GM12872 (cell line): ENCODE data around the gene AGTRAP.

Source experiments
- TF ChIP-seq, protein P1 (sequence below): IDR thresholded peaks from 3 replicates; pipeline ENCODE4 v1.5.1; 2011; ENCODE audit warnings: low read depth, mild to moderate bottlenecking, low read length, moderate library complexity; ENCODE audit not compliant: insufficient read depth

Gene AGTRAP

DNA sequence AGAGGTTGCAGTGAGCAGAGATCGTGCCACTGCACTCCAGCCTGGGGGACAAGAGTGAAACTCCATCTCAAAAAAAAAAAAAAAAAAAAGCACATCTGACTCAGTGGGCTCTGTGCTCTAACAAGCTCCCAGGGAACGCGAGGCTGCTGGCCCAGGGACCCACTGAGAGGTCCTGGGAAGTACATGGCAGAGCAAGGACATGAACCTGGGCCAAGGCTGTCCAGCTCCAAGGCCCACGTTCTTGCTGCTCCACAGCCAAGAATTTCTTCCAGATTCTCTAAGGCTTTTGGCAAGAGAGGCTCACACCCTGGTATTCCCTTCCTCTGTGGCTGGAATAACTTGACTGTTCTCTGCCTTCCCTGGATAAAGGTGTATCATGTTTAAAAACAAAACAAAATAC lies 15.4 kb upstream of the AGTRAP start:
- TF ChIP-seq, protein P1, sequence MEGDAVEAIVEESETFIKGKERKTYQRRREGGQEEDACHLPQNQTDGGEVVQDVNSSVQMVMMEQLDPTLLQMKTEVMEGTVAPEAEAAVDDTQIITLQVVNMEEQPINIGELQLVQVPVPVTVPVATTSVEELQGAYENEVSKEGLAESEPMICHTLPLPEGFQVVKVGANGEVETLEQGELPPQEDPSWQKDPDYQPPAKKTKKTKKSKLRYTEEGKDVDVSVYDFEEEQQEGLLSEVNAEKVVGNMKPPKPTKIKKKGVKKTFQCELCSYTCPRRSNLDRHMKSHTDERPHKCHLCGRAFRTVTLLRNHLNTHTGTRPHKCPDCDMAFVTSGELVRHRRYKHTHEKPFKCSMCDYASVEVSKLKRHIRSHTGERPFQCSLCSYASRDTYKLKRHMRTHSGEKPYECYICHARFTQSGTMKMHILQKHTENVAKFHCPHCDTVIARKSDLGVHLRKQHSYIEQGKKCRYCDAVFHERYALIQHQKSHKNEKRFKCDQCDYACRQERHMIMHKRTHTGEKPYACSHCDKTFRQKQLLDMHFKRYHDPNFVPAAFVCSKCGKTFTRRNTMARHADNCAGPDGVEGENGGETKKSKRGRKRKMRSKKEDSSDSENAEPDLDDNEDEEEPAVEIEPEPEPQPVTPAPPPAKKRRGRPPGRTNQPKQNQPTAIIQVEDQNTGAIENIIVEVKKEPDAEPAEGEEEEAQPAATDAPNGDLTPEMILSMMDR = no peak

- TF ChIP-seq, protein P1 = no peak
Observed at GRCh38 chr1:11721311-11721710, 14.6 kb upstream of the AGTRAP start.

DNA sequence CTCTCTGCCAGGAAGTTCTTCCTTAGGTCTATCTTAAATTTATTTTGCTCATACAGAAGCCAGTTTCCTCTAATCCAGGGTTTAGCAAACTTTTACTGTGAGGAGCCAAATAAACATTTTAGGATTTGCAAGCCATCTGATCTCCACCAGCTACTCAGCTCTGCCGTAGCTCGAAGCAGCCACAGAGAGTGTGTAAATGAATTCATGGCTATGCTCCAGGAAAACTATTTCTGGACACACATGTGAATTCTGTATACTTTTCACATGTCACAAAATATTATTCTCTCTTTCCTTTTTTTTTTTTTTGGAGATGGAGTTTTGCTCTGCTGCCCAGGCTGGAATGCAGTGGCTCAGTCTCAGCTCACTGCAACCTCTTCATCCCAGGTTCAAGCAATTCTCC lies 13.4 kb upstream of the AGTRAP start:
- TF ChIP-seq, protein P1 = no peak

GRCh38 chr1:11725616-11726015 lies 10.3 kb upstream of the AGTRAP start:
- TF ChIP-seq, protein P1 = no peak

DNA sequence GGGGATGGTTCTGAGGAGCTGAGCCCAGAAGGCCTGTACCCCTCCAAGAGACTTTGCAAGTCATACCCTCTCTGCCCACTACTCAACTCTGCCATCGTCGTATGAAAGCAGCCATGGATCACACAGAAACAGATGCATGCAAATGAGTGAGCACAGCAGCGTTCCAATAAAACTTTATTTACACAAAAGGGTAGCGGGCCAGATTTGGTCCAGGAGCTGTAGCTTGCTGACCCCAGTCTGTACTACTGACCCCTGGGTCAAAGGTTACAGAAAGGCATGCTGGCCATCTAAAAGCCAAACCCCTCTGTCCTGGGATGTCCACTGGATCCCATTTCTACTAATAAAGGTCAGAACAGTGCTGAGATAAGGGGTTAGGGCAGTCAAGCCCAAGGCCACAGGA lies 8.8 kb upstream of the AGTRAP start:
- TF ChIP-seq, protein P1 = no peak

DNA sequence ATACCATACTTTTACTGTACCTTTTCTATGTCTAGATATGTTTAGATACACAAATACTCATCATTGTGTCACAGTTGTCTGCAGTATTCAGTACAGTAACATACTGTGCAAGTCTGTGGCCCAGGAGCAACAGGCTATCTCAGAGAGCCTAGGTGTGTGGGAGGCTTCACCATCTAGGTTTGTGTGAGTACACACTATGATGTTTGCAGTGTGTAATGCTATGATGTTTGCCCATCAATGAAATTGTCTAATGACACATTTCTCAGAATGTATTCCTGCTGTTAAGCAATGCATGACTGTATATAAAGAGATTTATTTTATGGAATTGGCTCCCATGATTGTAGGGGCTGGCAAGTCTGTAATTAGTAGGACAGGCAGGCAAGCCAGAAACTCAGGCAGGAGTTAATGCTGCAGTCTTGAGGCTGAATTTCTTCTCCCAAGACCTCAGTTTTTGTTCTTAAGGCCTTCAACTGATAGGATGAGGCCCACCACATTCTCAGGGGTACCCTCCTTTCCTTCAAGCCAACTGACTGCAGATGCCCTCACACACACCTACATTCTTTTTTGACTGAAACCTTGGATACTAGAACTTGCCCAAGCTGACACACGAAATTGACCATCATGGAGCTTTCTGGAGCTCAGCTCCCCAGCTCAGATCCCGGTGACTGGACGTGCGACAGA lies 7.7 kb upstream of the AGTRAP start:
- TF ChIP-seq, protein P1 = no peak

- TF ChIP-seq, protein P1 = no peak
Observed at GRCh38 chr1:11729155-11729497, 6.8 kb upstream of the AGTRAP start.
